ENCODE data around the gene ADAMTS17.

DNA sequence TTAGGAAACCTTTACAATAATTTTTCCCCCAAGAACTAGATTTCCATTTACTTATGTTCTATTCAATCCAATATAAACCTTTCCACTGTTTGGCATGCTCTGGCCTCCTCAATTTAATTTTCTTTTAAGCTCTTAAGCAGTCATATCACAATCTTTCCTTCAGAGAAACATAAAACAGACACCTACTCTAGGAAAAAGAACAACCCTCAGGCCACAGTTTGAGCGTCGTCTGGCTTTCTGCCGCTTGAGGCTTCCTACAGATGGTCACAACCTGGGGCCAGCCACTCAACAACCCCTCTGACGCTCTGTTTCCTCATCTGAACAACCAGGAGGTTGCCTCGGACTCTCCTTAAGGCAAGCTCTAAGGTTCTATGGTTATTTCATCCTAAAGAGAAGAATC is 143.3 kb downstream of the ADAMTS17 start:
- TF ChIP-seq, protein P1, sequence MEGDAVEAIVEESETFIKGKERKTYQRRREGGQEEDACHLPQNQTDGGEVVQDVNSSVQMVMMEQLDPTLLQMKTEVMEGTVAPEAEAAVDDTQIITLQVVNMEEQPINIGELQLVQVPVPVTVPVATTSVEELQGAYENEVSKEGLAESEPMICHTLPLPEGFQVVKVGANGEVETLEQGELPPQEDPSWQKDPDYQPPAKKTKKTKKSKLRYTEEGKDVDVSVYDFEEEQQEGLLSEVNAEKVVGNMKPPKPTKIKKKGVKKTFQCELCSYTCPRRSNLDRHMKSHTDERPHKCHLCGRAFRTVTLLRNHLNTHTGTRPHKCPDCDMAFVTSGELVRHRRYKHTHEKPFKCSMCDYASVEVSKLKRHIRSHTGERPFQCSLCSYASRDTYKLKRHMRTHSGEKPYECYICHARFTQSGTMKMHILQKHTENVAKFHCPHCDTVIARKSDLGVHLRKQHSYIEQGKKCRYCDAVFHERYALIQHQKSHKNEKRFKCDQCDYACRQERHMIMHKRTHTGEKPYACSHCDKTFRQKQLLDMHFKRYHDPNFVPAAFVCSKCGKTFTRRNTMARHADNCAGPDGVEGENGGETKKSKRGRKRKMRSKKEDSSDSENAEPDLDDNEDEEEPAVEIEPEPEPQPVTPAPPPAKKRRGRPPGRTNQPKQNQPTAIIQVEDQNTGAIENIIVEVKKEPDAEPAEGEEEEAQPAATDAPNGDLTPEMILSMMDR (IDR thresholded peaks at IDR 0.05): no peak
- TF ChIP-seq SP1 (CRISPR knock-in tag; conservative IDR thresholded peaks at IDR 0.05): no peak
- no peak for TF ChIP-seq E2F5 (CRISPR knock-in tag; IDR thresholded peaks at IDR 0.05)
- TF ChIP-seq ZNF423 (CRISPR knock-in tag; IDR thresholded peaks at IDR 0.05): no peak
- no peak for TF ChIP-seq CREB1 (CRISPR knock-in tag; IDR thresholded peaks at IDR 0.05)
- no peak for TF ChIP-seq AR (CRISPR knock-in tag; IDR thresholded peaks at IDR 0.05)
- TF ChIP-seq, protein P2, sequence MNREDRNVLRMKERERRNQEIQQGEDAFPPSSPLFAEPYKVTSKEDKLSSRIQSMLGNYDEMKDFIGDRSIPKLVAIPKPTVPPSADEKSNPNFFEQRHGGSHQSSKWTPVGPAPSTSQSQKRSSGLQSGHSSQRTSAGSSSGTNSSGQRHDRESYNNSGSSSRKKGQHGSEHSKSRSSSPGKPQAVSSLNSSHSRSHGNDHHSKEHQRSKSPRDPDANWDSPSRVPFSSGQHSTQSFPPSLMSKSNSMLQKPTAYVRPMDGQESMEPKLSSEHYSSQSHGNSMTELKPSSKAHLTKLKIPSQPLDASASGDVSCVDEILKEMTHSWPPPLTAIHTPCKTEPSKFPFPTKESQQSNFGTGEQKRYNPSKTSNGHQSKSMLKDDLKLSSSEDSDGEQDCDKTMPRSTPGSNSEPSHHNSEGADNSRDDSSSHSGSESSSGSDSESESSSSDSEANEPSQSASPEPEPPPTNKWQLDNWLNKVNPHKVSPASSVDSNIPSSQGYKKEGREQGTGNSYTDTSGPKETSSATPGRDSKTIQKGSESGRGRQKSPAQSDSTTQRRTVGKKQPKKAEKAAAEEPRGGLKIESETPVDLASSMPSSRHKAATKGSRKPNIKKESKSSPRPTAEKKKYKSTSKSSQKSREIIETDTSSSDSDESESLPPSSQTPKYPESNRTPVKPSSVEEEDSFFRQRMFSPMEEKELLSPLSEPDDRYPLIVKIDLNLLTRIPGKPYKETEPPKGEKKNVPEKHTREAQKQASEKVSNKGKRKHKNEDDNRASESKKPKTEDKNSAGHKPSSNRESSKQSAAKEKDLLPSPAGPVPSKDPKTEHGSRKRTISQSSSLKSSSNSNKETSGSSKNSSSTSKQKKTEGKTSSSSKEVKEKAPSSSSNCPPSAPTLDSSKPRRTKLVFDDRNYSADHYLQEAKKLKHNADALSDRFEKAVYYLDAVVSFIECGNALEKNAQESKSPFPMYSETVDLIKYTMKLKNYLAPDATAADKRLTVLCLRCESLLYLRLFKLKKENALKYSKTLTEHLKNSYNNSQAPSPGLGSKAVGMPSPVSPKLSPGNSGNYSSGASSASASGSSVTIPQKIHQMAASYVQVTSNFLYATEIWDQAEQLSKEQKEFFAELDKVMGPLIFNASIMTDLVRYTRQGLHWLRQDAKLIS (CRISPR knock-in tag; IDR thresholded peaks at IDR 0.05; ENCODE audit: borderline replicate concordance): no peak
- TF ChIP-seq, protein P3, sequence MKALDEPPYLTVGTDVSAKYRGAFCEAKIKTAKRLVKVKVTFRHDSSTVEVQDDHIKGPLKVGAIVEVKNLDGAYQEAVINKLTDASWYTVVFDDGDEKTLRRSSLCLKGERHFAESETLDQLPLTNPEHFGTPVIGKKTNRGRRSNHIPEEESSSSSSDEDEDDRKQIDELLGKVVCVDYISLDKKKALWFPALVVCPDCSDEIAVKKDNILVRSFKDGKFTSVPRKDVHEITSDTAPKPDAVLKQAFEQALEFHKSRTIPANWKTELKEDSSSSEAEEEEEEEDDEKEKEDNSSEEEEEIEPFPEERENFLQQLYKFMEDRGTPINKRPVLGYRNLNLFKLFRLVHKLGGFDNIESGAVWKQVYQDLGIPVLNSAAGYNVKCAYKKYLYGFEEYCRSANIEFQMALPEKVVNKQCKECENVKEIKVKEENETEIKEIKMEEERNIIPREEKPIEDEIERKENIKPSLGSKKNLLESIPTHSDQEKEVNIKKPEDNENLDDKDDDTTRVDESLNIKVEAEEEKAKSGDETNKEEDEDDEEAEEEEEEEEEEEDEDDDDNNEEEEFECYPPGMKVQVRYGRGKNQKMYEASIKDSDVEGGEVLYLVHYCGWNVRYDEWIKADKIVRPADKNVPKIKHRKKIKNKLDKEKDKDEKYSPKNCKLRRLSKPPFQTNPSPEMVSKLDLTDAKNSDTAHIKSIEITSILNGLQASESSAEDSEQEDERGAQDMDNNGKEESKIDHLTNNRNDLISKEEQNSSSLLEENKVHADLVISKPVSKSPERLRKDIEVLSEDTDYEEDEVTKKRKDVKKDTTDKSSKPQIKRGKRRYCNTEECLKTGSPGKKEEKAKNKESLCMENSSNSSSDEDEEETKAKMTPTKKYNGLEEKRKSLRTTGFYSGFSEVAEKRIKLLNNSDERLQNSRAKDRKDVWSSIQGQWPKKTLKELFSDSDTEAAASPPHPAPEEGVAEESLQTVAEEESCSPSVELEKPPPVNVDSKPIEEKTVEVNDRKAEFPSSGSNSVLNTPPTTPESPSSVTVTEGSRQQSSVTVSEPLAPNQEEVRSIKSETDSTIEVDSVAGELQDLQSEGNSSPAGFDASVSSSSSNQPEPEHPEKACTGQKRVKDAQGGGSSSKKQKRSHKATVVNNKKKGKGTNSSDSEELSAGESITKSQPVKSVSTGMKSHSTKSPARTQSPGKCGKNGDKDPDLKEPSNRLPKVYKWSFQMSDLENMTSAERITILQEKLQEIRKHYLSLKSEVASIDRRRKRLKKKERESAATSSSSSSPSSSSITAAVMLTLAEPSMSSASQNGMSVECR (CRISPR knock-in tag; IDR thresholded peaks at IDR 0.05; ENCODE audit: borderline replicate concordance): no peak
- TF ChIP-seq ZNF121 (CRISPR knock-in tag; IDR thresholded peaks at IDR 0.05): no peak
